SK-N-SH treated with all-trans-retinoic acid at 6 μM for 48 hours (cell line): ENCODE data around the gene PPM1H.

Source experiments
- BACH2 ChIP-seq: fragments of 250-450 bp; sonication (Bioruptor Pico); IDR thresholded peaks from 2 replicates; pipeline ENCODE4 v1.9.0; 2021; ENCODE audit warnings: mild to moderate bottlenecking, borderline replicate concordance
- GLIS3 ChIP-seq: fragments of 250-450 bp; sonication (Bioruptor Pico); IDR thresholded peaks from 2 replicates; pipeline ENCODE4 v1.5.0; 2020; ENCODE audit warnings: mild to moderate bottlenecking, moderate library complexity
- OSR1 ChIP-seq: fragments of 250-450 bp; sonication (Bioruptor Pico); IDR thresholded peaks from 2 replicates; pipeline ENCODE4 v1.8.0; 2022; ENCODE audit warnings: moderate library complexity, mild to moderate bottlenecking, inconsistent platforms
- ZFP30 ChIP-seq: fragments of 450-650 bp; formaldehyde crosslinking; IDR thresholded peaks from 2 replicates; pipeline ENCODE4 v1.5.0; 2022; ENCODE audit warnings: mild to moderate bottlenecking, moderate library complexity
- ZNF8 ChIP-seq: fragments of 450-650 bp; formaldehyde crosslinking; IDR thresholded peaks from 2 replicates; pipeline ENCODE4 v1.5.0; 2020; ENCODE audit warnings: mild to moderate bottlenecking, moderate library complexity
- TF ChIP-seq, protein P1 (sequence below): fragments of 250-450 bp; sonication (Bioruptor Pico); IDR thresholded peaks from 2 replicates; pipeline ENCODE4 v1.8.0; 2020; ENCODE audit warnings: mild to moderate bottlenecking, moderate library complexity, borderline replicate concordance

DNA sequence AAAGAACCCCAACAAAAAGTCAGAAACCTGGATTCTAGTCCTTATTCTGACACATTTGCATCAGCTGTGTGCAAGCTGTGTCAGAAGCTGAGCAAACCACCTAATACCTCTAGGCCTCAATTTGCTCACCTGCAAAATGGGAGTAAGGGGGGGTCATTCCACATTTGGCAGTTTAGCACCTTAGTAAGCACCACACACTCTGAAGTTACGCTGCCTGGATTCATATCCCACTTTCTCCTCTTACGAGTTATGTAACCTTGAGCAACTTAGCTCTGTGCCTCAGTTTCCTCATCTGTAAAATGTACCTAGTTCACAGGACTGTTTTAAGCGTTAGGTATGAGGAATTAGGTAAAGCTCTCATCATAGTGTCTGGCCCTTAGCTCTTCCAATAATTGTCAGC, 218.9 kb downstream of the PPM1H start:
- TF ChIP-seq ZFP30 (CRISPR knock-in tag) (no peak), GLIS3 (CRISPR knock-in tag) (no peak), BACH2 (CRISPR knock-in tag) (no peak), ZNF8 (CRISPR knock-in tag) (no peak), OSR1 (CRISPR knock-in tag) (no peak)
- TF ChIP-seq, protein P1, sequence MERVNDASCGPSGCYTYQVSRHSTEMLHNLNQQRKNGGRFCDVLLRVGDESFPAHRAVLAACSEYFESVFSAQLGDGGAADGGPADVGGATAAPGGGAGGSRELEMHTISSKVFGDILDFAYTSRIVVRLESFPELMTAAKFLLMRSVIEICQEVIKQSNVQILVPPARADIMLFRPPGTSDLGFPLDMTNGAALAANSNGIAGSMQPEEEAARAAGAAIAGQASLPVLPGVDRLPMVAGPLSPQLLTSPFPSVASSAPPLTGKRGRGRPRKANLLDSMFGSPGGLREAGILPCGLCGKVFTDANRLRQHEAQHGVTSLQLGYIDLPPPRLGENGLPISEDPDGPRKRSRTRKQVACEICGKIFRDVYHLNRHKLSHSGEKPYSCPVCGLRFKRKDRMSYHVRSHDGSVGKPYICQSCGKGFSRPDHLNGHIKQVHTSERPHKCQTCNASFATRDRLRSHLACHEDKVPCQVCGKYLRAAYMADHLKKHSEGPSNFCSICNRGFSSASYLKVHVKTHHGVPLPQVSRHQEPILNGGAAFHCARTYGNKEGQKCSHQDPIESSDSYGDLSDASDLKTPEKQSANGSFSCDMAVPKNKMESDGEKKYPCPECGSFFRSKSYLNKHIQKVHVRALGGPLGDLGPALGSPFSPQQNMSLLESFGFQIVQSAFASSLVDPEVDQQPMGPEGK (CRISPR knock-in tag), result no peak
